22Rv1 (cell line): Measurements from ENCODE around the gene DISC1.

Experiments used
- H3K27ac ChIP-seq: fragments of 450-650 bp; 2 replicates; pipeline ENCODE4 v1.5.1; 2017
- CTCF ChIP-seq: fragments of 450-650 bp; IDR thresholded peaks from 2 replicates; pipeline ENCODE4 v1.5.1; 2017; ENCODE audit warnings: mild to moderate bottlenecking
- ZFX ChIP-seq: fragments of 450-650 bp; IDR thresholded peaks from 2 replicates; pipeline ENCODE4 v1.6.1; 2017; ENCODE audit warnings: antibody characterized with exemption, borderline replicate concordance

The DISC1 gene

DNA sequence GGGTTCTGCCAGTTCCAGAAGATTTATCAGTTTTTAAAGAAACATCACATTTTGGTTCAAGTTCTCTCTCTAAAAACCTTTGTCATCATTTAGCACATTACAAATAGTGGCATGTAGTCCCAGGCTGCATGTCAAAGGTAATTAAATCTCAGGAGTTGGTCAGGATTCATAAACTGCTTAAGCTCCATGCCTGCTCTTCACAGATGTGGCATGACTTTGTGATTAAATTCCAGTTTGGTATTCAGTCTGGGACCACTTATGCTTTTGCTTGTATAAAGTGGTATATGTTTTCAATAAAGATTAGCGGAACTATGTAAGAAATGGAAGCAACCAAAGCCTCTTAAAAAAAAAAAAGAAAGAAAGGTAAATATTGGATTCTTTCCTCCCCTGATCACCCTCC lies 408.0 kb downstream of the DISC1 start:
- no peak overlapping the region for H3K27ac ChIP-seq
- TF ChIP-seq ZFX (no peak), CTCF (no peak)

- TF ChIP-seq ZFX, result no peak
- TF ChIP-seq CTCF, result no peak
- no peak overlapping the region for H3K27ac ChIP-seq
Measured at GRCh38 chr1:232036181-232036933, 409.8 kb downstream of the DISC1 start.

DNA sequence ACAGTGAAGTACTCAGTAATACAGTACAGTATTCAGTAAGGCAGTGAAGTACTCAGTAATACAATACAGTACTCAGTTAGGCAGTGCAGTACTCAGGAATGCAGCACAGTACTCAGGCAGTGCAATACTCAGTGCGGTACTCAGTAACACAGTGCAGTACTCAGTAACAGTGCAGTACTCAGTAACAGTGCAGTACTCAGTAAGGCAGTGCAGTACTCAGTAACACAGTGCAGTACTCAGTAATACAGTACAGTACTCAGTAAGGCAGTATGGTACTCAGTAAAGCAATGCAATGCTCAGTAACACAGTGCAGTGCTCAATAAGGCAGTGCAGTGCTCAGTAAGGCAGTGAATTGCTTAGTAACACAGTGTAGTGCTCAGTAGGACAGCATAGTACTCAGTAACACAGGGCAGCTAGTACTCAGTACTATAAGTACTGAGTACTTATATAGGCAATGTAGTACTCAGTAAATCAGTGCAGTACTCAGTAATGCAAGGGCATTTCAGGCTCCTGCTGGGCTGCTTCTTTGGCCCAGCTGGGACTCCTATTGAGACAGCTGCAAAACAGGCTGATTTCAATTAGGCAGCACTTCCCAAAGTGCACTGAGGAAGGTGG lies 411.3 kb downstream of the DISC1 start:
- H3K27ac ChIP-seq, result no peak overlapping the region
- no peak for TF ChIP-seq ZFX
- TF ChIP-seq CTCF, result no peak

DNA sequence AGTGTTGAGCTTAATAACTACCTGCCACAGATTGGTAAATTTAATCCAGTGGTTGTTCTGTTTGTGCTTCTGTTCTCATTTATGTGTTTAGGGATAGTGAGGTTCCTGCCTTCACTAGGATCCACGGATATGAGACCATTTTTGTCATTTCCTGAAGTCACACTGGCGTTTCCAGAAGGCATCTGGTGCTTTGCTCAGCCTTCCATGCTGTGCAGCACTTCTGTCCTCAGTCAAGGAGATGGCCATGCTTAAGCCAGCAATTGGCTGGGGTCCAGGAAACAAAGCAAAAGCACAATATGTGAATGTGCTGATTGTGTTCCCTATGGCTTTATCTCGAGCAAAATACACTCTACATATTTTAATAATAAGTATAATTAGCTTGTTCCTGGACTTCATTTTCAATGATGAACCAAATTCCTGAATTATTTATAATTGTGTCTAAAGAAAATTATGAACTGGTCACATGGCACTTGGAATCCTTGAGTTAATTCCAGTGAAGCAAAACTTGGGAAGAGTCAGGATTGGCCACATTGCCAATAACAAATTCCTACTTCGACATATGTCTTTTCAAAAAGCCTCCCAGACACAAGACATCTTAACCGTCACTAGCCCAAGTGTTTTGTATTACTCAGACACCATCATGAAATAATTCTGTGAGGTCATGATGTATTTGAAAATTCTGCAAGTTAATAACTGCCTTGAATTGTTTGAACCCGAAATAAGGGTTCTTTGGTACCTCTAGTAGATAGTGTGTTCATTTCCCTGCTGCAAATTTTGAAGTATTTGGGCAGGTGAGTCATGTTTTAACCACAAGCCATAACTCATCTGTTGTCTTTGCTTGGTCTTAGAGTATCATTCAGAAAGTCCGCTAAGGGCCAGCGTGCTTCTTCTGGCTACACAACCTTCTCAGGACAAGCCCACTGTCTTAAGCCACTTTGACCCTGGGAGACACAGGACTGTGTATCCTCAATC lies 412.4 kb downstream of the DISC1 start:
- no peak overlapping the region for H3K27ac ChIP-seq
- TF ChIP-seq CTCF (no peak), ZFX (no peak)

DNA sequence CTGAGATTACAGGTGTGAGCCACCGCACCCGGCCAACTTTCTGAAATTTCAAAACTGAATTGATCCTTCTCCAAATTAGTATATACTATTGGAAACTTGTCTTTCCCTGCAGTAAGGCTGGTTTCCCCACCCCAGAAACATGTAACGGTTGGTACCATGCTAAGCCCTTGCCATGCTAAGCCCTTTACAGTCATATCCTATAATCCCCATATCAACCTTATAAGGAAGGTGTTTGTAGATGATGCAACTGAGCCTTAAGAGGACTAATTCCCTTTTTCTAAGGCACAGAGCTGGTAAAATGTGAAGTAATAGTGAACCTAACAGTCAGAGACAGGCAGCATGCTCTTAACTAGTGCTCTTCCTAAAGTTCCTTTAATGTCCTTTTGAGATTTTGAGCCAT lies 413.7 kb downstream of the DISC1 start:
- H3K27ac ChIP-seq, result no peak overlapping the region
- TF ChIP-seq ZFX, result no peak
- TF ChIP-seq CTCF, result no peak

GRCh38 chr1:232044728-232045127 lies 418.1 kb downstream of the DISC1 start:
- TF ChIP-seq ZFX (no peak), CTCF (no peak)
- H3K27ac ChIP-seq, result no peak overlapping the region
